Trophoblast cell (in vitro differentiated cells and primary cell): ENCODE results near the gene SELPLG.
A peak's percentile ranks its signal among the peaks of the same experiment; 100 is the strongest.
"Not testable (repeated sequence)": the region's sequence is repeated elsewhere in the genome, so short reads cannot be mapped to it uniquely, and the experiment has no call there.

Source experiments
- DNase-seq, 2 donors: peaks; one replicate each; pipeline ENCODE4 v3.0.0-alpha.2; 2016
- H2AFZ ChIP-seq: 2 replicates; pipeline ENCODE4 v1.6.1; 2013; ENCODE audit warnings: low read length, moderate library complexity, mild to moderate bottlenecking; ENCODE audit not compliant: insufficient read depth, poor library complexity
- H2AK5ac ChIP-seq: 2 replicates; pipeline ENCODE4 v1.6.1; 2013; ENCODE audit warnings: mild to moderate bottlenecking, low read length
- H2BK120ac ChIP-seq: 2 replicates; pipeline ENCODE4 v1.6.1; 2013; ENCODE audit warnings: low read length, mild to moderate bottlenecking, moderate library complexity; ENCODE audit not compliant: insufficient read depth, poor library complexity
- H2BK12ac ChIP-seq: 2 replicates; pipeline ENCODE4 v1.6.1; 2013; ENCODE audit warnings: mild to moderate bottlenecking, low read length, moderate library complexity
- H2BK5ac ChIP-seq: 2 replicates; pipeline ENCODE4 v1.6.1; 2013; ENCODE audit warnings: low read length, low read depth, moderate library complexity, mild to moderate bottlenecking; ENCODE audit not compliant: poor library complexity
- H3K14ac ChIP-seq: 2 replicates; pipeline ENCODE4 v1.6.1; 2013; ENCODE audit warnings: mild to moderate bottlenecking, low read length
- H3K18ac ChIP-seq: 2 replicates; pipeline ENCODE4 v1.6.1; 2013; ENCODE audit warnings: mild to moderate bottlenecking, low read length
- H3K23ac ChIP-seq: 2 replicates; pipeline ENCODE4 v1.6.1; 2013; ENCODE audit warnings: low read length
- H3K27ac ChIP-seq: 2 replicates; pipeline ENCODE4 v1.5.1; 2013; ENCODE audit warnings: low read depth, mild to moderate bottlenecking, inconsistent platforms, low read length, moderate library complexity
- H3K27me3 ChIP-seq: 2 replicates; pipeline ENCODE4 v1.6.1; 2013; ENCODE audit warnings: inconsistent platforms, mild to moderate bottlenecking, low read length, moderate library complexity; ENCODE audit not compliant: insufficient read depth
- H3K36me3 ChIP-seq, 2 experiments: 1 replicate in 1 of 2; 2 replicates in 1 of 2; pipeline ENCODE4 v1.6.1; 2013; ENCODE audit warnings: low read length in 2 of 2, mild to moderate bottlenecking in 2 of 2, moderate library complexity in 1 of 2; ENCODE audit not compliant: insufficient read depth in 2 of 2, control insufficient read depth in 1 of 2
- H3K4ac ChIP-seq: 2 replicates; pipeline ENCODE4 v1.6.1; 2013; ENCODE audit warnings: low read depth, mild to moderate bottlenecking, low read length, moderate library complexity
- H3K4me1 ChIP-seq, 2 experiments: 1 replicate in 1 of 2; 2 replicates in 1 of 2; pipeline ENCODE4 v1.6.1; 2013; ENCODE audit warnings: low read length in 2 of 2, mild to moderate bottlenecking in 2 of 2, moderate library complexity in 1 of 2; ENCODE audit not compliant: insufficient read depth in 2 of 2, control insufficient read depth in 1 of 2
- H3K4me2 ChIP-seq: 2 replicates; pipeline ENCODE4 v1.6.1; 2013; ENCODE audit warnings: inconsistent platforms, mild to moderate bottlenecking, low read length, moderate library complexity
- H3K4me3 ChIP-seq: 2 replicates; pipeline ENCODE4 v1.5.1; 2013; ENCODE audit warnings: mild to moderate bottlenecking, low read depth, low read length, inconsistent platforms
- H3K79me1 ChIP-seq: one replicate; pipeline ENCODE4 v1.6.1; 2013; ENCODE audit warnings: low read length
- H3K79me2 ChIP-seq: 2 replicates; pipeline ENCODE4 v1.6.1; 2013; ENCODE audit warnings: low read length, mild to moderate bottlenecking; ENCODE audit not compliant: control insufficient read depth, insufficient read depth, poor library complexity
- H3K9ac ChIP-seq: 2 replicates; pipeline ENCODE4 v1.6.1; 2013; ENCODE audit warnings: mild to moderate bottlenecking, low read length
- H3K9me3 ChIP-seq: 2 replicates; pipeline ENCODE4 v1.6.1; 2013; ENCODE audit warnings: low read depth, mild to moderate bottlenecking, control low read depth, inconsistent platforms, low read length; ENCODE audit not compliant: insufficient read depth
- H4K12ac ChIP-seq: 2 replicates; pipeline ENCODE4 v1.6.1; 2013; ENCODE audit warnings: low read depth, mild to moderate bottlenecking, low read length, moderate library complexity
- H4K8ac ChIP-seq: 2 replicates; pipeline ENCODE4 v1.6.1; 2013; ENCODE audit warnings: low read depth, mild to moderate bottlenecking, low read length, moderate library complexity
- H4K91ac ChIP-seq: one replicate; pipeline ENCODE4 v1.6.1; 2013; ENCODE audit warnings: low read depth, mild to moderate bottlenecking, low read length, moderate library complexity
- WGBS: extraction: QIAGEN DNeasy Blood & Tissue Kit; methylation state at CpG from one replicate; pipeline ENCODE4 v1.1.7; 2013; ENCODE audit warnings: missing lambda C conversion rate; ENCODE audit not compliant: insufficient read length, insufficient coverage; ENCODE audit errors: extremely low coverage; 5-methylcytosine and 5-hydroxymethylcytosine counted together

SELPLG gene

DNA sequence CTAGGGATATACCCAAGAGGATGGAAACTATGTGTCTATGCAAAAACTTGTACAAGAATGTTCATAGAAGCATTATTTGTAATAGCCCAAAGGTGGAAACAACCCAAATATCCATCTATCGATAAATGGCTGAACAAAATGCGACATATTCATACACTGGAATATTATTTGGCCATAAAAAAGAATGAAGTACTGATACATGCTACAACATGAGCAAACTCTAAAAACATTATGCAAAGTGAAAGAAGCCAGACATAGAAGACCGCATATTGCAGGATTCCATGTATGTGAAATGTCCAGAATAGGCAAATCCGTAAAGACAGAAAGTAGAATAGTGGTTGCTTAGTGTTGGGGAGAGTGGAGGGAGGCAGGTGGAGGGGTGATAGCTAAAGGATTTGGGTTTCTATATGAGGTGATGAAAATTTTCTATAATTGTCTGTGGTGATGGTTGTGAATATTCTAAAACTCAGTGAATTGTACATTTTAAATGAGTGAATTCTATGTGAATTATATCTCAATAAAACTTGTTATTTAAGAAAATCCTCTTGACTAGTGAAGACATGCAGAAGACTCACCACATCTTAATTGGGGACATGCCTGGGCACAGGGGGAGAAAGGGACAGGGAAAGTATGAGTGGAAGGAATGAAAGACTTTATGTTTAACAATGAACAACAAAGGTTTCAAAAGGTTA is 29.8 kb upstream of the SELPLG start:
- Histone ChIP-seq H2BK5ac (no peak overlapping the region), H3K79me2 (peaks cover 5% of the 10 kb centered on the region), H3K36me3 (peaks cover 8 to 17% of the 10 kb centered on the region in 2 experiments), H2BK12ac (no peak overlapping the region), H3K4ac (peak overlapping the region; percentile 76), H2AK5ac (no peak overlapping the region), H3K27ac (no peak overlapping the region), H3K9ac (no peak overlapping the region), H2BK120ac (no peak overlapping the region), H4K91ac (no peak overlapping the region), H3K9me3 (no peaks in the 10 kb centered on the region), H2AFZ (no peak overlapping the region), H4K12ac (no peak overlapping the region), H3K4me2 (no peak overlapping the region), H3K27me3 (no peaks in the 10 kb centered on the region), H3K14ac (no peak overlapping the region), H4K8ac (no peak overlapping the region), H3K18ac (no peak overlapping the region), H3K4me1 (peaks cover 13 to 15% of the 10 kb centered on the region in 2 experiments), H3K23ac (no peak overlapping the region), H3K79me1 (peaks cover 3% of the 10 kb centered on the region), H3K4me3 (no peak overlapping the region)
- WGBS: no CpG with 5 or more reads among the region's 4 CpGs
- DNase-seq: no peak

DNA sequence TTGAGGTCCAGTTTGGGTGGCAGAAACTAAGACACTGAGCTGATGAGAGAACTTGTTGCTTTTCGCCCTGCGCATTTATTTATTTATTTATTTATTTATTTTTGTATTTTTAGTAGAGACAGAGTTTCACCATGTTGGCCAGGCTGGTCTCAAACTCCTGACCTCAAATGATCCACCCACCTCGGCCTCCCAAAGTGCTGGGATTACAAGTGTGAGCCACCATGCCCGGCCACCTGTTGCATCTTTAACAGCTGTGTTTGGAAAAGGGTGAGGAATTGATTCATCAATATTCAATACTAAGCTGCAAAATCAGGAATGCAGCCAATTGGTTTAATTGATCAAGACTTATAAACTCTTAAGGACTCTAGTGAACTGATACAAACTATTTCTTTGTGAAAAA is 24.4 kb upstream of the SELPLG start:
- not testable (repeated sequence) for H3K79me2 ChIP-seq, H3K79me1 ChIP-seq, H2BK5ac ChIP-seq, H2BK120ac ChIP-seq, H4K8ac ChIP-seq, H3K4me2 ChIP-seq, H3K4me1 ChIP-seq, H4K12ac ChIP-seq, H3K9ac ChIP-seq, H3K27ac ChIP-seq, H3K14ac ChIP-seq, H3K23ac ChIP-seq, H3K27me3 ChIP-seq, DNase-seq, H3K9me3 ChIP-seq, H2AFZ ChIP-seq, H3K4me3 ChIP-seq, H2AK5ac ChIP-seq, H2BK12ac ChIP-seq, H3K18ac ChIP-seq, H3K4ac ChIP-seq, H4K91ac ChIP-seq
- no CpG with 5 or more reads among the region's 4 CpGs for WGBS
- H3K36me3 ChIP-seq: peaks cover 27 to 37% of the 10 kb centered on the region in 2 experiments

DNA sequence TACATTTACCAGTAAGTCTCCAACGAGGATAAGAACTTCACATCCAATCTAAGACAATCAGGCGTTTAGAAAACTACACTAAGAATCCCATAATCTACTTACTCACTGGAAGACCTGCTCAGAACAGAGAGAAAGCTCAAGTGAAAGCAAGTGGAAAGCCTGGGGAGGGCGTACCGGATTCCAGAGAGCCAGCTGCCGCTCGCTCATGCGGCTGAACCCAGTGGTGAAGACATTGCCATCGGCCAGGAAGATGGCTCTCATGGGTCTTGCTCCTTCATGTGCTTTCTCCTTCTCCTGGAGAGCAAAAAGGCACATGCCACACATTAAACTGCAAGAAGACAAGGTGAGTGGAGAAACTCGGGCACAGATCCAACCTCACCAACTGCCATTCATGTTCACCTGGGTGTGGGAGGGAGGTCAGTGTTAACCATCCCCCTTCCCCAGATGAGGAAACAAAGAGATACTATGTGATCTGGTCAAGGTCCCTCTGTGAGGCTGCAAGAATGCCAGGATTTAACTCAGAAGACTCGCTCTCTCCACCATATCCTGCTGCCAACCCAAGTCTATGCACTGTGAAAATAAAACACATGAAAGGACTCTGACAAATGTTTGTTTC is 23.5 kb upstream of the SELPLG start:
- peaks cover 27 to 39% of the 10 kb centered on the region in 2 experiments for H3K36me3 ChIP-seq
- no peak overlapping the region for H2BK5ac ChIP-seq
- peaks cover 5% of the 10 kb centered on the region for H3K79me1 ChIP-seq
- H3K4ac ChIP-seq: no peak overlapping the region
- peak overlapping the region; percentile 37 for H3K18ac ChIP-seq
- no peak overlapping the region for H3K27ac ChIP-seq
- H4K8ac ChIP-seq: no peak overlapping the region
- H3K4me2 ChIP-seq: no peak overlapping the region
- no CpG with 5 or more reads among the region's 10 CpGs for WGBS
- peaks cover 0 to 2% of the 10 kb centered on the region in 2 experiments for H3K4me1 ChIP-seq
- H3K14ac ChIP-seq: no peak overlapping the region
- H2BK120ac ChIP-seq: no peak overlapping the region
- no peak overlapping the region for H3K9ac ChIP-seq
- DNase-seq: no peak
- H3K4me3 ChIP-seq: no peak overlapping the region
- H3K79me2 ChIP-seq: peaks cover 2% of the 10 kb centered on the region
- H4K12ac ChIP-seq: no peak overlapping the region
- H2AK5ac ChIP-seq: no peak overlapping the region
- H4K91ac ChIP-seq: no peak overlapping the region
- H2AFZ ChIP-seq: no peak overlapping the region
- H3K23ac ChIP-seq: no peak overlapping the region
- H2BK12ac ChIP-seq: no peak overlapping the region
- no peaks in the 10 kb centered on the region for H3K27me3 ChIP-seq
- H3K9me3 ChIP-seq: no peaks in the 10 kb centered on the region

DNA sequence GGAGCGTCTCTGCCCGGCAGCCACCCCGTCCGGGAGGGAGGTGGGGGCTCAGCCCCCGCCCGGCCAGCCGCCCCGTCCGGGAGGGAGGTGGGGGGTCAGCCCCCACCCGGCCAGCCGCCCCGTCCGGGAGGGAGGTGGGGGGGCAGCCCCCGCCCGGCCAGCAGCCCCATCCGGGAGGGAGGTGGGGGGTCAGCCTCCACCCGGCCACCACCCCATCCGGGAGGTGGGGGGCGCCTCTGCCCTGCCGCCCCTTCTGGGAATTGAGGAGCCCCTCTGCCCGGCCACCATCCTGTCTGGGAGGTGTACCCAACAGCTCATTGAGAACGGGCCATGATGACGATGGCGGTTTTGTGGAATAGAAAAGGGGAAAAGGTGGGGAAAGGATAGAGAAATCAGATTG is 22.6 kb upstream of the SELPLG start:
- H3K79me2 ChIP-seq, H4K8ac ChIP-seq, H3K27ac ChIP-seq, H3K14ac ChIP-seq, H4K12ac ChIP-seq, H3K18ac ChIP-seq, H3K9ac ChIP-seq, H2AK5ac ChIP-seq, H3K27me3 ChIP-seq, H2BK12ac ChIP-seq, DNase-seq, H2BK5ac ChIP-seq, H3K9me3 ChIP-seq, H3K4ac ChIP-seq, H3K23ac ChIP-seq, H2AFZ ChIP-seq, H3K4me3 ChIP-seq, H3K4me2 ChIP-seq, H2BK120ac ChIP-seq, H3K79me1 ChIP-seq, H3K4me1 ChIP-seq, H4K91ac ChIP-seq: not testable (repeated sequence)
- peaks cover 27 to 41% of the 10 kb centered on the region in 2 experiments for H3K36me3 ChIP-seq
- WGBS: no CpG with 5 or more reads among the region's 24 CpGs
